GM18519 (cell line): ENCODE results near the gene MCRIP2.

Experiments
- ATAC-seq: cut with Tn5 transposase; IDR thresholded peaks from one replicate; pipeline ENCODE4 v1.9.1; 2021; ENCODE audit warnings: mild to moderate bottlenecking, moderate library complexity; ENCODE audit not compliant: unreplicated experiment, low FRiP score

MCRIP2 gene

DNA sequence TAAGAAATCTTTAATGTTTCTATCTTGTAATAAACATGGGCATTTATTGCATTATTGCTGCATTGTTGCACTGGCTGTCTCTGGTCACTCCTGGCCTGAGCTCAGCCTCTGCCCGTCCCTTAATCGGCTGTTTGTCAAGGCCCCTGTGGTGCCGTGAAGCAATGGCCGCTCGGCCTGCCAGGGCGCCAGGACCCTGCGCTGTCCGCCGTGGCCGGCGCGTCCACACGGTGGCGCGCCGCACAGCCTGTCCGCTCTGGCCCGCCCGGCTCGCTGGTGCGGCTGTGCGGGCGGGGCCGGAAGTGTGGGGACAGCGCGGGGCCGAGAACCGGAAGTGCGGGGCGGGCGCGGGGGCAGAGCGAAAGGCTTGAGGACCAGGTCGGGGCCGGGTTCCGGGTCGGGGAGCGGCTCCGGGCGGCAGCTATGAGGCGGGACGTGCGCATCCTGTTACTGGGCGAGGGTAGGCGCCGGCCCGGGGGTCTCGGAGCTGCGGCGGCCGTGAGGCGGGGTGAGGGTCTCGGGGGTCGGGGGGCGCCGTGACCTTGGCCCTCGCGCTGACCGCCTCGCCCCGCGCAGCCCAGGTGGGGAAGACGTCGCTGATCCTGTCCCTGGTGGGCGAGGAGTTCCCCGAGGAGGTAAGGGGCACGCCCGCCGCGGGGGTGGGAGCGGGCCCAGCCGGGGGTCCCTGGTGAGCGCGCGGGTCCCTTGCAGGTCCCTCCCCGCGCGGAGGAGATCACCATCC is 26.3 kb downstream of the MCRIP2 start, which contains the start of gene RHOT2:
TSS of gene RHOT2 (plus strand) at position 353 of the 739 bp plus-strand sequence. CDS start at position 421, 68 bp downstream.
- peak; percentile 68 for ATAC-seq

DNA sequence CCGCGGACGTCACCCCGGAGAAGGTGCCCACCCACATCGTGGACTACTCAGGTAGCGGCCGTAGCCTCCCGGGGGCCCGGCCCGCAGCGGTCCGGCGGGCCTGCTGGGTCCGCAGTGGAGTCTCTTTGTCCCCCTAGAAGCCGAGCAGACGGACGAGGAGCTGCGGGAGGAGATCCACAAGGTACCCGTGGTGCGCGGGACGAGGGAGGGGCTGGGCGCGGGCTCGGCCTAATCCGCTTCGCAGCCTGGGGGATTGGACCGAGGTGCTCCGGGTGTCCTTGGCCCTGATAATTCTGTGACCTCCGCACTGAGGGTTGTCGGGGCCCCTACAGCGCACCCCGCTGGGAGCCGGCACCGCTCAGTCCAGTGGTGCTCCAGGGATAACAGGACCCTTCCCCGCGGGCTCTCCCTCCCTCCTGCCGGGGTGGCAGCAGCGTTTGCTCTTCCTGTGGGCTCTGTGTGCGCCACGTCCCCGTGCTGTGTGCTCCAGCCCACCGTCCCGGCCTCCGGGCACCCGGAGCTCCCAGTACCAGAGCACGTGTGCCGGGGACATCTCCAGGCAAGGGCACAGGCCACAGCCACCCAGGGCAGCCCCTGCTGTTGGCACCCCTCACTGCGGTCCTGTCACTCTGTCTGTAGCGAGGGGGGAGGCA is 27.0 kb downstream of the MCRIP2 start:
- ATAC-seq: no peak

DNA sequence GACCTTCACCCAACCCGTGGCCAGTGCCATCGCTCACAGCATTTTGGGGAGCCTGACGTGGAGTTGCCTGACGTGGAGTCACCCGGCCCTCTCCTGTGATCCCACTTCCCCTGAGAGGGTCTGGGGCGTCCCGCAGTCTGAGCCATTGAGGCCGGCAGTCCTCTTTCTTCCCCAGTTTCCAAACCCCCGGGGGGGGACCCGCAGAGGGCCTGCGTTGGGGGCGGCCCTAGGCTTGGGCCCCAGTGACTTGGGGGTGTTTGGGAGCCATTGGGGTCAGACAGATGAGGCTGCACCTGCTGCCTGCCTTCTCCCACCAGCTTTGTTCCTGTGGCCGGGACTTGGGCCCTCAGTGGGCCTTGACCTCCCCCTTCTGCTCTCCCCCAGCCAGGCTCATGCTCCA is 28.0 kb downstream of the MCRIP2 start:
- ATAC-seq: no peak

DNA sequence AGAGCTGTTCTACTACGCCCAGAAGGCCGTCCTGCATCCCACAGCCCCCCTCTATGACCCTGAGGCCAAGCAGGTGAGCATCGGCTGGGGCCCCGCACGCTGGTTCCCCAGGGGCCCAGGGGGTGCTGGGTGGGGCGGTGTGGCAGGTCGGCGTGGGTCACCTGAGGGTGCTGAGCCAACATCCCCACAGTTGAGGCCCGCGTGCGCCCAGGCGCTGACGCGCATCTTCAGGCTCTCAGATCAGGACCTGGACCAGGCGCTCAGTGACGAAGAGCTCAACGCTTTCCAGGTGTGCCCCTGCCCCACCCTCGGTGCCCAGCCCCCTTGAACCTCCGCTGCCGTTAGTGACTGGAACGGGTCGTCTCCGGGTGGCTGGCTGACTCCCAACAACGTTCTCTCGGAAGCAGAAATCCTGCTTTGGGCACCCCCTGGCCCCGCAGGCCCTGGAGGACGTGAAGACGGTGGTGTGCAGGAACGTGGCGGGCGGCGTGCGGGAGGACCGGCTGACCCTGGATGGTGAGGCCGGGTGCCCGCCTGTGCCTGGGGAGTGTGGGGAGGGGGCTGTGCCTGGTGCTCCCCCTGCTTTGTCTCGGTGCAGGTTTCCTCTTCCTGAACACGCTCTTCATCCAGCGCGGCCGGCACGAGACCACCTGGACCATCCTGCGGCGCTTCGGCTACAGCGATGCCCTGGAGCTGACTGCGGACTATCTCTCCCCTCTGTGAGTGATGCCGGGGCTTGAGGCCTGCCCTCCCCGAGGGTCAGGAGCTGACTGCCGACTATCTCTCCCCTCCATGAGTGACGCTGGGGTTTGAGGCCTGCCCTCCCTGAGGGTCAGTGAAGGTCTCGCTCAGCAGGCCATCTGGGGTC is 29.1 kb downstream of the MCRIP2 start:
- no peak for ATAC-seq

DNA sequence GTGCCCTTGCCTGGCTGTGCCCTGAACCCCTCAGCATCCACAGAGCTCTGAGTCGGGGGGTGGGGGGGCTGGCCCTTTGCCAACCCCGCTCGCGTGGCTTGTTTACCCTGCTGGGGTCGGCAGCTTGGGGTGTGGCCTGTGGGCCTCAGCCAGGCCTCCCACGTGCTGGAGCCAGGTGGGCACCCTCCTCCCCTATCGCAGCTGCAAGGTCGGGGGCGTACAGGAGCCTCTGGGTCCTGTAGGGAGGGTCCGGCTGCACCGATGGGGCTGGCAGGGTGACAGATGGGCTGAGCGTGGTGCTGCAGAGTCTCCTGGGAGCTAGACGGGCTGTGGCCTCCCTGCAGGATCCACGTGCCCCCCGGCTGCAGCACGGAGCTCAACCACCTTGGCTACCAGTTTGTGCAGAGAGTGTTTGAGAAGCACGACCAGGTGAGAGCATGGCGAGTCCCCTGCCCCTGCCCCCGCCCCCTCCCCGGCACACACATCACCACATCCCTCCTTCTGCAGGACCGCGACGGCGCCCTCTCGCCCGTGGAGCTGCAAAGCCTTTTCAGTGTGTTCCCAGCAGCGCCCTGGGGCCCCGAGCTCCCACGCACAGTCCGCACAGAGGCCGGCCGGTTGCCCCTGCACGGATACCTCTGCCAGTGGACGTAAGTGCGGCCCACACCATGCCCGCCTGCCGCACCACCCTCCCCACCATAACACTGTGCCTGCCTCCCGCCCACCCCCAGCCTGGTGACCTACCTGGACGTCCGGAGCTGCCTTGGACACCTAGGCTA is 29.9 kb downstream of the MCRIP2 start:
- no peak for ATAC-seq

DNA sequence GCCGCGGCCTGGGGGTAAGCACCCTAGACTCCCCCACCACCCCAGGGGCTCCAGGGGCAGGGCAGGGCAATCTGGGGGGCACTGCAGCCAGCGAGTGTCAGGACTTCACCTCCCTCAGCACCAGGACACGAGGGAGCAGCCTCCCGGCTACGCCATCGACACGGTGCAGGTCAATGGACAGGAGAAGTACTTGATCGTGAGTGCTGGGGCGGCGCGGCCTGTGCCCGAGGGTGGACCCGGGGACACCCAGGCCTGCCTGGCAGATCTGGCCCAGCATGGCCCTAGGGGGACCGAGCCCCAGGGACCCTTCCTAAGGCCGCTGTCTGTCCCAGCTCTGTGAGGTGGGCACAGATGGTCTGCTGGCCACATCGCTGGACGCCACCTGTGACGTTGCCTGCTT is 30.7 kb downstream of the MCRIP2 start:
- ATAC-seq: no peak

DNA sequence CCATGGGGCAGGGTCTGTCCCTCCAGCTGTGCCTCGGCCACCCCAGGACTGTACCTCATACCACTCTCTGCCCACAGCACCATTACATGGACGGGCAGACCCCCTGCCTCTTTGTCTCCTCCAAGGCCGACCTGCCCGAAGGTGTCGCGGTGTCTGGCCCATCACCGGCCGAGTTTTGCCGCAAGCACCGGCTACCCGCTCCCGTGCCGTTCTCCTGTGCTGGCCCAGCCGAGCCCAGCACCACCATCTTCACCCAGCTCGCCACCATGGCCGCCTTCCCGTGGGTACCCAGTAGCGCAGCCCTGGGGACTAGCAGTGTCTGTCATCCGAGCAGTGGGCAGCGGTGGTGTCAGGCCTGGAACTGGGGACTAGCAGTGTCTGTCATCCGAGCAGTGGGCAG is 31.2 kb downstream of the MCRIP2 start:
- no peak for ATAC-seq

DNA sequence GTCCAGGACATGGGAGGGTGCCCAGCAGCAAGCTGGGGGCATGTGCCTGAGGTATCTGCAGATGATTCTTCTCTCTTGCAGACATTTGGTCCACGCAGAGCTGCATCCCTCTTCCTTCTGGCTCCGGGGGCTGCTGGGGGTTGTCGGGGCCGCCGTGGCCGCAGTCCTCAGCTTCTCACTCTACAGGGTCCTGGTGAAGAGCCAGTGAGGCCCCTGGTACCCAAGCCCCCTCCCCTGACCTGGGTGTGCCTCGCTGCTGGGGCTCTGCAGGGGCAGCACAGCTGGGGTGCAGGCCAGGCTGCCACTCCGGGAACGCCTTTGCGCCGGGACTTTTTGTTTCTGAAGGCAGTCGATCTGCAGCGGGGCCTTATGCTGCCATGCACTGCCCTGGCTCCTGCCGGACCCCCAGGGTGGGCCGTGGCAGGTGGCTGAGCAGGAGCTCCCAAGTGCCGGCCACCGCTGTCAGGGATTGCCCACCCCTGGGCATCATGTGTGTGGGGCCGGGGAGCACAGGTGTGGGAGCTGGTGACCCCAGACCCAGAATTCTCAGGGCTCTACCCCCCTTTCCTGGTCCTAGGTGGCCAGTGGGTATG is 31.9 kb downstream of the MCRIP2 start:
- no peak for ATAC-seq

DNA sequence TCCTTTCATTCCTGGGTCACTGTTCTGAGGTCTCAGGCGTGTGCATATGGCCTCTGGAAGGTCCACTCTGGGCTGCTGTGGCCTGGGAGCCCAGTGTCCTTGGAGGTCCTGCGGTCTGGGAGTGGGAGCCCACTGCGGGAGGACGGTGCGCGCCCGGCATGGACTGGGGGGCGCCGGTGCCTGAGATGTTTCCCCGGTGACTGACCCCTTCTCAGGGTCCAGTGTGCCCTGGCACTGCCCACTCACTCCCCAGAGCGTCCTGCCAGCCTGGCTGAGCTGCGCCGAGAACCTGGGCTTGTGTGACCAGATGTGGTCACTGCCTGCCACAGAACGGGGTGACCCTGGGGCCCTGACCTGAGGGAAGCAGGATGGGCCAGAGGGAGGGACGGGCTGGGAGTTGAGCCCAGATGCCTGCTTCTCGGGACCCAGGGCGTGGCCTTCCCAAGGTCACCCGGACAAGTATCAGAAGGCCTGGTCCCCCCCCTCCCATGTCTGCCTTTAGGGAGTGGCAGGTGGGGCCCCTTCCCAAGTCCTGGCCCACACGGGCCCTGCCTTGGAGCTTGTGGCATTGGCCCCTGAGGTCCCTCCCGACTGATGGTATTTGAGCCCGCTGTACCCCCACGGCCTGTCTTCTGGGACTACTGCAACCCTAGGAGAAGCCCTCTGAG is 32.7 kb downstream of the MCRIP2 start:
- ATAC-seq: no peak

DNA sequence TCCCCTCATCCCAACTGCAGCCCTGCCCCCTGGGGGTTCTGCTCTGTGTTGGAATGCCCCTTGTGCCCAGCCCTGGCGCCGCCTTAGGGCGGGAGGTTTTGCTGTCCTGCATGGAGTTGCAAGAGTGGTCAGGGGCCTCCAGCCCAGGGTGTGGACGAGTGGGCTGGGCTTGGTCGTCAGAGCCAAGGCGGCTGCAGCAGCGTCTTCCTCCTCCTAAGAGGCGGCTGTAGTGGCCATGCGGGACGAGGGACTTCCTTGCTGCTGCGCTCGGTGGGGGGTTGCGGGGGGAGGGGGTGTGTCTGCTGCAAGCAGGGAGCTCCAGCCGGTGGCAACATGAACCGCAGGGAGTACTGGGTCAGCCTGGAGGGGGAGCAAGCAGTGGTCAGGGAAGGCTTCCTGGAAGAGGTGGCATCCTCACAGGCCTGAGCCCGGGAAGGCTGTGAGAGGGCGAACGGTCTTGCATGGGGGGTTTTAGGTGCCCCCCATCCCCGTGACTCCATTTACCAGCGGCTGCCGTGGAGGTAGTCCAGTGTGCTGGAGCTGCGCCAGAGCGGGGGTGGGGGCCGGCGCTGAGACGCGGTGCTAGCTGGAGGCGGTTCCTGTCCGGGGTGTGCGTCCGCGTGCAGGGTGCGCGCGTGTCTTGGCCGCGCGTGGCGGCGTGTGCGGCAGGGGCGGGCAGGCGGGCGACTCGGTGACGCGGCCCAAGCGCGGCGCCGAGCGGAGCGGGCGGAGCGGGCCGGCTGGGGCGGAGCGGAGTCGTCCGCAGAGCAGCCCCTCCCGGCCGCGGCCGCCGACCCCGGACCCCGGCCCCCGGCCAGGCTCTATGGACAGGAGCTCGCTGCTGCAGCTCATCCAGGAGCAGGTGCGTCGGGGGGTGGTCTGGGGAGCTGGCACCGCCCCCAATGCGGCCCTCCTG is 33.6 kb downstream of the MCRIP2 start, which contains the start of gene RHBDL1:
TSS of gene RHBDL1 (plus strand) at position 704 of the 916 bp plus-strand sequence. CDS start at position 824, 120 bp downstream.
- no peak for ATAC-seq

DNA sequence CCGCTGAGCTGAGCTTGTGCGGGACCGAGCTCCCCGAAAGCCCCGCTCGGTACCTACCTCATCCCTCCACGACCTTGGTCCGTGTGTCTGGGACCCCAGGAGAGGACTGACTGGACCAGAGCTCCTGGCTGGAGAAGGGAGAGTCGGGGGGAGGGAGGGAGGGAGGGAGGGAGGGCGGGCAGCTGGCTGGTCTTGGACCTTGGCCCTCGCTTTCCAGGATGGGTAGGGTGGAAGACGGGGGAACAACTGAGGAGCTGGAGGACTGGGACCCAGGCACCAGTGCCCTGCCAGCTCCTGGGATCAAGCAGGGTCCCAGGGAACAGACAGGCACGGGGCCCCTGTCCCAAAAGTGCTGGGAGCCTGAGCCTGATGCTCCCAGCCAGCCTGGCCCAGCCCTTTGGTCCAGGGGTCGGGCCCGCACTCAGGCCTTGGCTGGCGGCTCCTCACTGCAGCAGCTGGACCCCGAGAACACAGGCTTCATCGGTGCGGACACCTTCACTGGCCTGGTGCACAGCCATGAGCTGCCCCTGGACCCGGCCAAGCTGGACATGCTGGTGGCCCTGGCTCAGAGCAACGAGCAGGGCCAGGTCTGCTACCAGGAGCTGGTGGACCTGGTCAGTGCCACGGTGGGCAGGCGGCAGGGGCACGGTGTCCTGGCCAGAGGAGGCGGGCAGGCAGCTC is 34.4 kb downstream of the MCRIP2 start:
- ATAC-seq: no peak

DNA sequence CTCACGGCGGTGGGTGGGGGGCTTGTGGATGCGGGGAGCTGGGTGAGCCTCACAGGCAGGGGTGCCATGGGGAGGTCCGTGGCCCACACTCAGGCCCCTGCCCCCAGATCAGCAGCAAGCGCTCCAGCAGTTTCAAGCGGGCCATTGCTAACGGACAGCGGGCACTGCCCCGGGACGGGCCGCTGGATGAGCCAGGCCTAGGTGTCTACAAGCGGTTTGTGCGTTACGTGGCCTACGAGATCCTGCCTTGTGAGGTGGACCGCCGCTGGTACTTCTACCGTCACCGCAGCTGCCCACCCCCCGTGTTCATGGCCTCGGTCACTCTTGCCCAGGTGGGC is 34.9 kb downstream of the MCRIP2 start:
- ATAC-seq: no peak

DNA sequence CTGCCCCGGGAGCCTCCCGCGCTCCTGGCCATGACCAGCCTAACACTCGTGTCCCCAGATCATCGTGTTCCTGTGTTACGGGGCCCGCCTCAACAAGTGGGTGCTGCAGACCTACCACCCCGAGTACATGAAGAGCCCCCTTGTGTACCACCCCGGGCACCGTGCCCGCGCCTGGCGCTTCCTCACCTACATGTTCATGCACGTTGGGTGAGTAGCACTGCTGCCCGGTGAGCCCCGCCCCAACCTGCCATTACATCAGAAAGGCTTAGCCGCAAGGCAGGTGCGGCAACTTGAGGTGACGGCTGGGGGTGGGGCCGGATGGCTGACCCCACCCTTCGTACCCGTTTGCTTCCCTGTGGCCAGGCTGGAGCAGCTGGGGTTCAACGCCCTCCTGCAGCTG is 35.3 kb downstream of the MCRIP2 start:
- ATAC-seq: no peak

DNA sequence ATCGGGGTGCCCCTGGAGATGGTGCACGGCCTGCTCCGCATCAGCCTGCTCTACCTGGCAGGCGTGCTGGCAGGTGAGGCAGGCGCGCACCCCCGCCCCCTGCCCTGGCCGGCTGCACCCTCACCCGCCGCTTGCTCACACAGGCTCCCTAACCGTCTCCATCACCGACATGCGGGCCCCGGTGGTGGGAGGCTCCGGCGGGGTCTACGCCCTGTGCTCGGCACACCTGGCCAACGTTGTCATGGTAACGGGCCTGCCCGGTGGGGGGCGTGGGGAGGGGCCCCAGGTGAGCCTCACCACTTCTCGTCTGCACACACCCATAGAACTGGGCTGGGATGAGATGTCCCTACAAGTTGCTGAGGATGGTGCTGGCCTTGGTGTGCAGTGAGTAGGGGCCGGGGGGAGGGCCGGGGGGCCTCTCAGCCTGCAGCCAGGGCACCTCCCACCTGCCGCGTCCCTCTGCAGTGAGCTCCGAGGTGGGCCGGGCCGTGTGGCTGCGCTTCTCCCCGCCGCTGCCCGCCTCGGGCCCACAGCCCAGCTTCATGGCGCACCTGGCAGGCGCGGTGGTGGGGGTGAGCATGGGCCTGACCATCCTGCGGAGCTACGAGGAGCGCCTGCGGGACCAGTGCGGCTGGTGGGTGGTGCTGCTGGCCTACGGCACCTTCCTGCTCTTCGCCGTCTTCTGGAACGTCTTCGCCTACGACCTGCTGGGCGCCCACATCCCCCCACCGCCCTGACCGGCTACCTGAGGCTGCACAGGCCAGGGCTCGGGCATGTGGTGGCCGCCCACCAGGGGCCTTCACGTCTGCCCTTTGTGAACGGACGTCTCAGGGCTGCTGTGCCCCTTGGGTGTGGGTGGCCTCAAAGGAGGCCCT is 35.9 kb downstream of the MCRIP2 start:
- no peak for ATAC-seq

DNA sequence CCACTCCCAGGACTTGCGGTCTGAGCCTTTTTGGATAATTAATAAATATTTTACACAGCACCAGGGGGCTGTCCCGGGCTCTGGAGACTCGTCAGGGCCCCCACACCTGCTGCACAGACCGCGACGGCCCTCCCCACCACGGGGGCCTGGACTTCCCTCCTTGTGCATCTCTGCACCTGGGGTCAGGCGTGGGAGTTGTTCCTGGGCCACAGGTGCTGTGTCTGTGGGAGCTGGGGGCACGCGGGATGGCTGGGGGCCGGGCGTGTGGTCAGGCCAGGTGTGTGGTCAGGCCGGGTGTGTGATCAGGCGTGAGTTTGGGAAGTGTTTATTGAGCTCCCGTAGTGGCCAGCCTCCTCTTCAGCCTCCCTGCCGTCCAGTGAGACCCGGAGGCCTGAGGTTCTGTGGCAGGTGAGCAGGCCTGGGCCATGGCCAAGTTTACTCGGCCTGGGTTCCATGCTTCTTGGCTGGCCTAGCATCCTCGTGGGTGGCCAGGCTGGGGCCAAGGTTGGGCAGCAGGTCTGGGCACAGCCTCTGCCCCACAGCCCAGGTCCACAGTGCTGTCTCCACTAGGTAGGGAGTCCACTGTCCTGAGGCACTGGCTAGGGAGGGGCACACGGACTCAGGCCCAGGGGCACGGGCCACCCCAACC is 36.7 kb downstream of the MCRIP2 start:
- ATAC-seq: no peak
